Left ventricle myocardium superior (tissue), 1 donor: ENCODE results near the gene GZF1. TPM values are rescaled to one million over a fixed set of nuclear protein-coding genes. Genes with fewer than 3 reads are reported as not detected.

Experiments used
- ATAC-seq: fragments of 200-7000 bp; cut with Tn5 transposase; one replicate; pipeline ENCODE4 v1.9.1; 2020; ENCODE audit warnings: mild to moderate bottlenecking, moderate library complexity
- DNase-seq: peaks from one replicate; pipeline ENCODE4 v3.0.0-alpha.2; 2020
- intact Hi-C: fragments of 100-400 bp; cut with micrococcal nuclease; formaldehyde crosslinking; loops from one replicate; pipeline ENCODE4 v1.11.0; 2022
- total RNA-seq: library from RNA; stranded (reverse); fragmentation: NEBNext Ultra II Directional; extraction: Animal tissue kit (Norgen Biotek cat#: 25700); gene quantifications from one replicate; pipeline ENCODE4 v1.2.1, GENCODE V29; 2021
- donor health status: DM: no; HTN: yes; CAD: no; lungs with severe emphysema.

Gene GZF1
- total RNA-seq, 1 donor from 2014 or later = 26.7 TPM

DNA sequence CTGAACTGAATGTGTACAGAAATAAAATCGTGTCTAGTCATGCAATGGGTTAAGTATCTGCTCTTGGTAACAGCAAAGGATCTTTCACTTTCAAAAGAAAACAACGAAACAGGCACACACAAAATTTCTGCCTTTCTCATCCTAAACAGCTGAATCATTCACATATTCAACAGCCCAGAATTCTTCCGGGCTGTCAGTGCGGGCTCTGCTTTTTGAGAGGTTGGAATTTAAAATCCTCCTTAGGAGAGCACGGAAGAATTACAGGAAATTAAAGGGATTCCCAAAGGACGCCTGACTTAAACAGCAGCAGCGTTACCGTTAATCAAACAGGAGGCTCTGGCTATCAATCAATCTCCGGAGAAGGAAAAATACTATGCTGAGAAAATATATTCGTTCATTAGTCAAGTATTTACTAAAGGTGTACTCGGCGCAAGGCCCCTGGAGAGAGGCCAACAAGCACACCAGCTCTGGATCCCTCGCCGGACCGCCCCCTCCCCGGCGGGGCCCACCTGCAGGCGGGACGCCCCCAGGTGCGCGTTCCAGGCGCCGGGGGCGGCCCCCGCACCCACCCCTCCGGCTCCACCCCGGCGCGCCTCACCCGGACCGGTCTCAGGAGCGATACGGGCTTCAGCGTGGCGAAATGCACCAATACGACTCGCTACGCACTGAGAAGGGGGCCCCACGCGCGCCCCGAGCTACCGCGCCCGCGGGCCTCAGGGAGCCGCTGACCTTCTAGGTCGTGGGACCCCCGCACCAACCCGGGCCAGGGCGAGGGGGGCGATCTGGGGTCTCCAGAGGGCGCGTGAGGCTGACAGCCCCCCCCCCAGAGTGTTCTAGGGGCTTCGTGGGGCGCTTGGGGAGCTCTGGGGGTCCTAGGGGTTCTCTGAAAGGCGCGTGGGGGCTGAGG lies 58.3 kb downstream of the GZF1 start:
- DNase-seq (peak; percentile 63), ATAC-seq (peak; percentile 68)
- intact Hi-C loops = loop anchor here (10.0 kb wide), 1 partner anchor 55 kb away; the partner anchor contains the start of gene GZF1

DNA sequence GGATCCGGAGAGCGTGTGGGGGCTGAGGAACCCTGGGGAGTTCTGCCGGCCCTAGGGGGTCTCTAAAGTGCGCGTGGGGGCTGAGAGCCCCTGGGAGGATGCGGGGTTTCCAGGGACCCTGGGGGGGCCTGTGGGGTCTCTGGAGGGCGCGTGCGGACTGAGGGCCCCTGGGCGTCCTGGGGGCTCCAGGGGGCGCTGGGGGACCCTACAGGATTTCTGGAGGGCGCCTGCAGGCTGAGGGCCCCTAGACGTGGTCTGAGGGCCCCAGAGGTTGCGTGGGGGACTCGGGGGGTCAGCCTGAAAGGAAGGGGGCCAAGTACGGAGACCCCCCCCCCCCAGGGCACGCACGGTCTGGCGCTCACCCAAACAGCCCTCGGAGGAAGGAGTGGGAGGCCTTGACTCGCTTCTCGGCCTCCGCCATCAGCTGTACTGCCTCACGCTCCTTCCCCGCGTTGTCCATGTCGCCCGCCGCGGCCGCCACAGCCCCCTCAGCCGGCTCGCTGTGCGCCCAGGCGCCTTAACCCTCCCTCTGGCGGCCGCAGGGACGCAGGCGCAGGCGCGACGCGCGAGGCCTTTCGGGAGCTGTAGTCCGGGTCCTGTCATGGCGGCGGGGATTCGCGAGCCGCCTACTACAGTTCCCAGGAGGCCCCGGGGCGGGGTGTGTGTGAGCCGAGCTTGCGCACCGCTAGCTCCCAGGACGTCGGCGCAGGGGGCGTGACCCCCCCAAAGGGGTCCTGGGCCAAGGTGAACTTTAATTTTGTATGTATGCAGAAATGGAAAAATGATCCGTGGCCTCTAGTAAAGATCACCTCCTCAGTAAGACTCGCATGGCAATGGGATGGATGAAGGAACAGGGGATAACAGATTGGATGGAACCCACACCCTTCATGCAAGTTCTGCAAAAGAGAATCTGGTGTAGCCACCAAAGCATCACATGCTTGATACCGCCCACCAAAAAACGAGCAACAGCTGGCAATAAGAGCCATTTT lies 59.3 kb downstream of the GZF1 start, which contains the start of gene NAPB:
Gene NAPB (minus strand): TSS at position 546 of the 989 bp plus-strand sequence. CDS start 86 bp downstream, at position 460.
- ATAC-seq (peak; percentile 99), DNase-seq (peak; percentile 98)
- intact Hi-C loops = no loop called here

Other genes starting within 250 kb of the GZF1 start
- gene NXT1, start 11.4 kb upstream of the GZF1 start, total RNA-seq = 6.0 TPM
- 6.0 TPM for gene NAPB, start 59.3 kb downstream of the GZF1 start, total RNA-seq
- gene CSTL1, start 77.5 kb downstream of the GZF1 start, total RNA-seq = not detected
- not detected for gene CST11, start 90.7 kb downstream of the GZF1 start, total RNA-seq
- gene CST8, start 128.9 kb downstream of the GZF1 start, total RNA-seq = not detected
- gene CST9L, start 206.3 kb downstream of the GZF1 start, total RNA-seq = not detected
- not detected for gene CST9, start 243.7 kb downstream of the GZF1 start, total RNA-seq